HG03196 (cell line): Measurements from ENCODE around the gene CDH16.

ENCODE experiments used
- ATAC-seq: cut with Tn5 transposase; IDR thresholded peaks from one replicate; pipeline ENCODE4 v1.9.1; 2021; ENCODE audit not compliant: unreplicated experiment

The CDH16 gene

GRCh38 chr16:66911801-66912200 lies 6.9 kb downstream of the CDH16 start:
- ATAC-seq: no peak

DNA sequence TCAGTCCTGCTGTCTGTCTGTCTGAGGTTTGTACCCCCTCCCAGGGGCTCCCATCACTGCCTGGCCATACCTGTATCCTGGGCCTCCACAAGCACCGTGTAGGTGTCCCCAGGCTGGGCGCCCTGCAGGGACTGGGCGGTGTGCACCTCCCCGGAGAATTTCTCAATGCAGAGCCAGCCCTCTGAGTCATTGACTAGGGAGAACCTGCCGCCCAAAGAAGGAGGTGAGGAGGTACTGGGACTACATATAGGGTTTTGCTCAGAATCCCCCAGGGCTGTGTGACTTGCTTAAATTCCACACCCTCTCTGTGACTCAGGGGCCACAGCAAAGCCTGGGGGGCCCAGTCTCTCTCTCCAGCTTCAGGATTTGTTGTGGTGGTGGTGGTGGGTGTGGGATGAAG lies 7.6 kb downstream of the CDH16 start:
- ATAC-seq: no peak

DNA sequence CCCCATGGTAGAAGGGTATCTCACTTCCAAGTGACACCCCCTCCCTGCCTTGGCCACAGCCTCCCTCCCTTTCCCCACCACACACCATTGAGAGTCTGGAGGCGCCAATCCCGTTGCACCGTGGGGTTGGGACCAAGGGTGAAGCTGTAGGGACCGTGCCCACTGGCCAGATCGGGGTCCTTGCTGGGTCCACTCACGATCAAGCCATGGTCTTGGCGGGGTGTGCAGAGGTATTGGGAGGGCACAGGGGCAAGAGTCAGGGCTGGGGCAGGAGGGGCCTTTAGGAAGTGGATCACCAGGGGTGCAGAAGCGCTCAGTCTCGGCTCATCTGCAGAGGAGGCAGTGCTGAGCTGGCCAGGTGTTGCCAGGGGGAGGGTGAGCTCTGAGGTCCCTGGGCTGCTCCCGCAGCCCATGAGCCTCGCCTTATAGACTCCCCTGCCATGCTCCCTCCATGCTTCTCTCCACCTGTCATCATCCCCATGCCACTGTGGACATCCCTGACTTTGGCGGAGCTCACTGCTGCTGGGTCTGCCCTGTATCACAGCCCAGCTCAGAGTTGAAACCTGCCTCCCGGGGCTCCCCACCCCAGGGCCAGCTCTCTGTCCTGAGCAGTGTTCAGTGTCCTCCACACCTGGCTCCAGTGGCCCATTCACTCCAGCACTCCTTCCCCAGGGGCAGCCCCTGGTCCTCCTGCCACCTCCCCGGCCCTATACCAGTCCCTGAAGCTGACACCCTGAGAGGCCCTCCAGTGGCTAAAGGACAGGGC lies 8.3 kb downstream of the CDH16 start:
- no peak for ATAC-seq

DNA sequence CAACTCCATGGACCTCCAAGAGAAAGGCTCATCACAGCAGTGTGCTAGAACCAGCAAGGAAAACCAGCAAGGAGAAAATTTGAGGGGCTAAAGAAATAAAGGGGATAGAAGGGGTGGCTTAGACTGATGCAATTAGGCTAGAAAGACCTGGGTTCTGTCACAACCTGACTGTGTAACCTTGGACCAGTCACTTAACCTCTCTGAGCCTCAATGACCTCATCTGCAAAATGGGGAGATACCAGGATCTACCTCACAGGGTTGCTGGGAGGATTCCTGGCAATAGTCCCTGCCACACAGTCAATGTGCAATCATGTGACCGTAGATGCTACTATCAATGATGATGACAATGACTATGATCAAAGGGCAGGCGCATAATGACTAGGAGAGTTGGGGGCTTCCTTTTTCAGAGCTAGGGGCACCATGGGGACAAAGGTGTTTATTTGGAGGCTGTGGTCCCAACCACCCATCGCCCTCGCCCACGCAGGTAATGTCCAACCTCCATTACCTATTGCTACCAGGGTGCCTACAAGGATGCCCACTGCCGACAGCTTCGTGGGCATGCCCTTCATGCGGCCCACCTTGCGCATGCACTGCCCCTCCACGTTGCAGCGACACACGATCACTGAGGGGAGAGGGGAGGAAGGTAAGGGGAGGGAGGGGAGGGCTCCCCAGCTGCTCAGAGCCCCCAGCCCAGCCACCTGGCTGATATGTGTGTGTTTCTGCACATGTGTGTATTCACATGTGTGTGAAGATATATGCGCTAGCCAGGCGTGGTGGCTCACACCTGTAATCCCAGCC lies 9.7 kb downstream of the CDH16 start:
- no peak for ATAC-seq

DNA sequence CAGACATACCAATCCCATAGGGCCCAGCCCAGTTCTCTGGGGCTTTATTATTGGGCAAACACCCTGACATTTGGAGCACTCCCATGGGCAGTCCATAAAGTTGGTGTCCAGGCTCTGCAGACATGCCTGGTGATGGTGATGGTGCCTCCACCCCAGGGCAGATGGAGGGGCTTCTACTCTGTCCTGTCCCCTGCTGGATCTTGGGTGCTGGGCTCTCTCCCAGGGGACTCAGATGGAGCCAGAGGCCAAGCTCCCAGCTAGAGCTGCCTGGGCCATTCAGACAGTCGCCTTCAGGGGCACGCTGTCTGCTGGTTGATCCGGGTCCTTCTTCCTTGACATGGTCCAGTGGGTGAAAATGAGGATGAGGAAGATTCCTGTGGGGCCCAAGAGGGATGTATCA lies 10.6 kb downstream of the CDH16 start:
- ATAC-seq: no peak

DNA sequence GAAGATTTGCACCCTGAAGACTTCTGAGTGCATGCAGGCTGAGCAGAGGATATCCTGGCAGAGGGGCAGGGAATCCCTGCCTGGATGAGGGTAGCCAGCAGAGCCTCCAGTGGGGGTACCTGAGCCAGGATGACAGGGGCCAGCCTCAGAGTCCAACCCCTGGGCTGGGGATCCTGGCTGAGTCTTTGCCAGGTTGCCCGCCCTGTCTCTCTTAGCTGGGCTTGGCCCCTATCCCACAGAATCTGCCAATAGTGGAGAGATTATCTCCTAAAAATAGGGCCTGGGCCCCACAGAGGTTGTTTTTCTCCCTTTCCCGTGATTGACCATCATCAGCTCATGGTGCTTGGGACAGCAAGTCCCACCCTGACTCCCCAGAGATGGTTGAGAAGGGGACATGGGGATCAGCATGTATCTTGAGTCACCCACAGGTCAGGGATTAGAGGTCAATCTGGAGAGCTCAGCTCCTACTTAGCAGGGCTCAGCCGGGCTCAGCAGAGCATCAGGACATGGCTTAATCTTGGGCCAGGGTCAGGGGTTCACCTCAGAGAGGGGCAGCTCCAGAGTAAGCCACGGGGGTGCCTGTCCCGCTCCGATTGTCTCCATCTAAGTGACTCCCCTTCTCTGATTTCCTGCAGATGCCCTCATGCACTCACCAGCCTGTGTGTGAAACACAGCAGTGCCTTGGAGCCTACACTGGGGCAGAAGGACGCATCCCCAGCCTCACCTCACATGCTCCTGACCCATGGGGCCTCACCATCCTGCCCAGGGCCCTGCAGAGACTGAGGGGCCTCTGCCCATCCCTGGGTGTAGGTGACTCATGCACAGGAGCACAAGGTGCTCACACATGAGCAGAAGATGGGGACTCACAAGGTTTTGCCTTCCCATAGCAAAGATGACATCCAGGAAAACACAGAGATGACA lies 11.5 kb downstream of the CDH16 start:
- ATAC-seq: no peak

DNA sequence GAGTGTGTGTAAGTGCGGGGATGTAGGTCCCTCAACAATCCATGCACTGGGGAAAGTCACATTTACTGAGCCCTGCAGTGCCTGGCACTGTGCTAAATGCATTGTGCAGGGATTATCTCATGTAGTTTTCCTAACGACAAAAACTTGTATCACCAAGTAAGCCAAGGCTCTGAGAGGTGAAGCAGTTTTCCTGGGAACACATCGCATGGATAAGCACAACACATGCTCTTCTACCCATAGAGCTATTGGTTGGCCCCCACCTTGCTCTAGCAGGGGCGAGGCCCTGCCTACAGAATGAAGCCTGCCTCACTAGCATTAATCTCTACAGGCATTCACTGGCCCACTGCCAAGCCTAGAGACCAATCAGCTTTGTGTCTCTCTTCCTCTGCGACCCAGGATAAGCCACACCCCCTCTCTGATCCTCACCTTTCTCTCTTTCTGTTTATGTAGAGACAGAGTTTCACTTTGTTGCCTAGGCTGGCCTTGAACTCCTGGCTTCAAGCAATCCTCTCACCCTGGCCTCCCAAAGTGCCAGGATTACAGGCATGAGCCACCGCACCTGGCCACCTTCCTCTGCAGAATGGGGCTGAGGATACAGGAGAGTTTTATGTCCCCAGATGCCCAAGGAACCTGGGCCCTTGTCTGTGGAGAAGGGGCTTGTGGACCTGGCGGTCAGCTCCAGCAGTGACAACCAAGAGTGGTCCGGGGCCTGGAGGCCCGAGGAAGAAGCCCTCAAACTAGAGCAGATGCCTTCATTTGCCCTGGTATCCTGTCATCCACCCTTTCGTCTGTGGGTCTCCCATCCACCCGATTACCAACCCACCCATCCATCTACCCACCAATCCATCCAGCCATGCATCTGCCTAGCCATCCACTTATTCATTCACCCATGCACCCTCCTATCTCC lies 12.8 kb downstream of the CDH16 start:
- no peak for ATAC-seq

- no peak for ATAC-seq
Observed at GRCh38 chr16:66904846-66905632, 13.6 kb downstream of the CDH16 start.

DNA sequence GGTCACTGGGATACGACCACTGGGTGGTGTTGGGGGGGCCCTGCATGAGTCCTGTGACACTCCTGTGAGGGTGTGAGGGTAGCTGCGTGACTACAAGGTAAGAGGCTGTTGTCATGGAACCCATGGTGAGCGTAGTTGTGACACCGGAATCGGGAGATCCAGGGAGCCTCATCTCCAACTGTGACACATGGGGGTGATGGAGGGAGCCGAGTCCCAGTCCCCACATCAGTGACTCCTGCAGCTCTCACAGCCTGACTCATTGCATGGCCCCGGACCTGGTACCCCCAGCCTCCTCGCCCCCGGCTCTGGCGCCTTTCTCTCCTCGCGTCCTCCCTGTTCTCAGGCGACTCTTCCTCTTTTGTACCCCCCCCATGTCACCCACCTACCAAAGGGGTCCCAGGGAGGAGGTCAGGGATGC lies 14.2 kb downstream of the CDH16 start:
- ATAC-seq: no peak

DNA sequence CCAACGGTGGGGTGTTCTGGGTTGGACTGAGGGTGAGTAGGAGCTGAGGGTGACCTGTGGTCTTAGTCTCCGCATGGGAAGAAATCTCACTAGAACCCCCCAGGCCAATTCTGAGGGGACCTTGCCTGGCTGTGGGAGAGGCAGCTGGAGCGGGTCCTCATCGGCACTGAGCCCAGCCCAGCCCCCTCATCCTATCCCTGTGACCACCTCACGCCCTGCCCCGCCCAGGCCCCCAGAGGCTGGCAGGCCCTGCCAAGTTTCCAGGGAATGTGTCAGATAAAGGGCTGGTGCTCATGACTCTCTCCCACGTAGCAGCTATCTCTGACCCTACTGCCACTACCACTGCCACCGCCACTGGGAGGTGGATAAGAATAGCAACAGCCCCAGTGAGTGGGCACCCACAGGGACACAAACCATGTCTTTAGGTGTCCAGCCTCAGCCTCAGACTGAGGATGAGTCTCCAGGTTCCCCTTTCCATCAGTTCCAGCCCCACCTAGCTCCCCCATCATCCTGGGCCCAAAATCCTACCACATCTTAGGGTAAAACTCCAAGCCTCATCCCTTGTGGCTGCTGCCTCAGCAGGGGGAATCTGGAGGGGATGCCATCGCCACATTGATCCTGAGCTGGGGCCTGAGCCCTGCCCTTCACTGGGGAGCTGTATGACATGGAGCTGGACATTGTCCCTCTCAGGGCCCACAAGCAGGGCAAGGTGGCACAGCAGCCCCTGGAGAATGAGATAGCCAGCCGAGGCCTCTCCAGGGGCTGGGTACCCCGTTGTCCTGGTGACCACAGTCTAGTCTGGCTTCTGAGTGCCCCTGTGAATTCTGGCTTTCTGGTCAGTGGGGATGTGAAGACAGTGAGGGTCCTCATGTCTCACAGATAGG lies 14.9 kb downstream of the CDH16 start:
- ATAC-seq: no peak

DNA sequence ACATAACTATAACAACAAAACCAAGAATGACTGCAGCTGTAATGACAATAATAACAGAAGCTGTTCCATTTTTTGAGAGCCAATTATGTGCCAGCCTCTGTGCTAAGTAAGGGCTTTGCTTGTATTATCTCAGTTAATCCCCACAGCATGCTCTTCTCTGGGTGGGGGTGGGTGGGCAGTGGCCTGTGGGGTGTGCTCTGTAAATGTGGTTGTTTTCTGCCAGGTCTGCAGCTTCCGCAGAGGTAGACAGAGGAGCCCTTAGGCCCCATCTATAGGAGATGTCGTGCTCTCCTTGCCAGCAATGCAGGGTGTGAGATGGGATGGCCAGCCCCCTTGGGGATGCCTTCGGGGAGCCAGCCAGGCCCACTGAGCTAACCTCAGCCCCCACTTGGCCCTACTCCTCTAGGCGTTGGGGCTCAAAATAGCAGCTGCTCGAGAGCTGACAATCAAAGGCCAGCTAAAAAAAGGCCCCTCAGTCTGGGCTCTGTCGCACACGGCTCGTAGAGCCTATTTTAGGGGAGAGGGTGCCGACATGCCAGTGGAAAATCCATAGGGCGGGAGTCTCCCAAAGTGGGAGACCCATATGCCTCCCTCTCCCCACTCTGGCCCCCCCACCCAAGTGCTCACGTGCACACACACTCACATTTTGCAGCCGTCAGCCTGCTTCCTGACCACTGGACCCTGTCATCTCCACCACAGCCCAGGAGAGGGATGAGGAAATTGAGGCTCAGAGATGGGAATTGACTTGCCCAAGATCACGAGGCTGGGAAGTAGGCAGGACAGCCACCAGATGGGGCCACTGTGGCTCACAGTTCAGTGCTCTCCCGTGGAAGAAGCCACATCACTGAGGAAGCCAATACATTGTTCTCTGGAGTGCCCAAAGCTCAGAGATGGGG lies 15.8 kb downstream of the CDH16 start:
- ATAC-seq: no peak

- ATAC-seq: no peak
Observed at GRCh38 chr16:66901626-66902025, 17.1 kb downstream of the CDH16 start.

DNA sequence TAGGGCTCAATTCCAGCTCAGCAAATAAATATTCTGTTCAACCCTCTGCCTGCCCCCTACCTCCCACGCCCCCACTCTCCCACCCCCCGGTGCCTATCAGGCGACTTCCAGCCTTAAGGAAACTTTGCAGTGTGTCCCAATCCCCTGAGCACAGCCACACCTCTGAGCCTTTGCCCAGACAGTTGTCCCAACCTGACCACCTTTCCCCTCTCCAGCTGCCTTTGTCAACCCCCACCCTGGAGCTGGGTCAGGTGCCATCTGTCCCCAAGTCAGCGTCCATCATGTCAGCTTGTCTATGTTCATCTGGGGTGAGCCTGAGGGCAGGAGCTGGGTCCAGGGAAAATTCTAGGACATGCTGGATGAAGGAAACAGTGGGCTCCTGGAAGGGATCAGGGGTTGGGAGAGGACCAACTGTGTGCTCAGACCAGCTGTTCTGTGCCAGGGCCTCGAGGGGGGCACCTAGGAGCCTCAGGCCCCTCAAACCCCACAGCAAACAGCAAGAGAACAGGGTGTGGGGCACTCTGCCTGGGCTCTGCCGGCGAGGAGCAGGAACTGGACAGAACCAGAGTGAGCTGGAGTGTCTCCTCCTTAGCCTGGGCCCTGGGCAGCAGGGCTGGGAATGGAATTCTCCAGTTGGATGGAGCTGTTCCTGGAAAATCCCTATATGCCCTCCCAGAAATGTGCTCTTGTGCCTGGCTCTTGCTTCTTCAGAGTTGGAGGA lies 17.8 kb downstream of the CDH16 start:
- no peak for ATAC-seq

- no peak for ATAC-seq
Observed at GRCh38 chr16:66899945-66900710, 18.6 kb downstream of the CDH16 start.

DNA sequence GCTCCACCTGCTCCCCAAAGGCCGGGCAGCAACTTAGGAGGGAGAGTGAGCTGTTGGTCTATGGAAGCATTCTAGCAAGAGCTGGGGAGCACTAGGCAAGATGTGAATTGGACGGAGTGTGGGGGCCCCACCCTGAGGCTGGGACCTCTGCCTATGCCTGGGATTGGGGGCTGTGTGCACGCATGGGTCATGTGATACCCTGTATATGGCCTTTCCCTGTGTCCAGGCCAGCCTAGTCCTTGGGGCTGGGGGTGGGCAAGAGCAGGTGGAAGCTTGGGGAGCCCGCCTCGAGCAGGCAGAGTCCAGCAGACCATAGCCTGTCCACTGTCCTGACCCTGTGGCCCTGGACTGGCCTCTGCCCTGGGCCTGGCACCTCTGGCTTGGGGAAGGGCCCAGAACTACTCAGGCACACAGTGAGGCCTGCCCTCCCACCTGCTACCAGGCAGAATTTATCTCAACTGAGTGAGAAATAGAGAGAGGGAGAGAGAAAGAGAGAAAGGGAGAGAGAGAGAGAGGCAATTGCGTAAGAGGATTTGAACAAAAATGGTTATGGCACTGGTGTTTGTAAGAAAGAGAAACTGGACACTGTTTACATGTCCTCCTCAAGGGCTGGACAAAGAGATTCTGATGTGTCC lies 19.3 kb downstream of the CDH16 start:
- ATAC-seq: no peak

DNA sequence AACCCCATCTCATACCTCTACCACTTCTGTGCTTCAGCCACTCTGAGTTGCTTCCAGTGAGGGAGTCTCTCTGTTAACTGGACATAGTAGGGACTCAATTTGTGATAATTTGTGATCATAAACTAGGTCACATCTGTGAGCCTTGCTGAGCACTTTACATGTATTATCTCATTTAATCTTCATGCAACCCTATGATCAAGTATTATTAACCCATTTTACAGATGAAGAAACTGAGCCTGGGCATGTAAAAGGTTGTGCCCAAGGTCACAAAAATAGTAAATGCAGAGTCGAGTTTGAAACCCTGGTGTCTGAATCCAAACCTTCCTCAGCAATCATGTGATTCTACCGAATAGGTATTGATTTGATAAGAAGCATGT lies 19.8 kb downstream of the CDH16 start:
- no peak for ATAC-seq
